NT2/D1 (cell line): ENCODE data around the gene DRC7.

Experiments
- SUZ12 ChIP-seq: IDR thresholded peaks from 2 replicates; pipeline ENCODE4 v1.6.1; 2011; ENCODE audit not compliant: insufficient read length, insufficient read depth; ENCODE audit errors: extremely low read depth
- YY1 ChIP-seq: IDR thresholded peaks from 2 replicates; pipeline ENCODE4 v1.6.1; 2011; ENCODE audit not compliant: insufficient read length, insufficient read depth
- ZNF274 ChIP-seq: IDR thresholded peaks from 2 replicates; pipeline ENCODE4 v1.6.1; 2011; ENCODE audit warnings: mild to moderate bottlenecking, low read depth, low read length

- no peak for TF ChIP-seq ZNF274
- no peak for TF ChIP-seq YY1
- no peak for TF ChIP-seq SUZ12
These were observed 4.3 kb downstream of the DRC7 start for GRCh38 chr16:57698812-57699405.
